GM12878 (cell line): ENCODE results near the gene PSME3IP1. TPM values are rescaled to one million over a fixed set of nuclear protein-coding genes. Genes with fewer than 3 reads are reported as not detected.

Experiments
- ATAC-seq: fragments of 200-7000 bp; cut with Tn5 transposase; 3 replicates; pipeline ENCODE4 v1.9.1; 2020; ENCODE audit warnings: mild to moderate bottlenecking, moderate library complexity
- BruUV-seq: library from RNA; stranded (reverse); fragments of 400-500 nt; replicated peaks from 2 replicates; lab custom pipeline; 2021; lab: Mats Ljungman, UMichigan
- CTCF ChIA-PET: fragments of 300-600 bp; sonication (Branson Sonifier 250); formaldehyde crosslinking; extraction: SDS; loops from one replicate; lab custom pipeline; 2021; ENCODE audit warnings: inconsistent platforms; lab: Yijun Ruan, JAX
- POLR2A ChIA-PET: fragments of 350-600 bp; formaldehyde crosslinking; extraction: SDS; loops from one replicate; lab custom pipeline; 2021; ENCODE audit warnings: inconsistent platforms; lab: Charles Lee
- RAD21 ChIA-PET: fragments of 300-600 bp; sonication (Branson Sonifier 250); formaldehyde crosslinking; loops from one replicate; lab custom pipeline; 2023; ENCODE audit warnings: antibody characterized with exemption; ENCODE audit not compliant: unreplicated experiment; lab: Charles Lee
- SMC1A ChIA-PET: fragments of 300-600 bp; sonication (Branson Sonifier 250); formaldehyde crosslinking; loops from one replicate; lab custom pipeline; 2023; ENCODE audit not compliant: unreplicated experiment, uncharacterized antibody; lab: Charles Lee
- DNase-seq: peaks from one replicate; pipeline ENCODE4 v3.0.0-alpha.2; 2011; ENCODE audit warnings: low read depth, low spot score
- FAIRE-seq: peaks from 3 replicates; lab custom pipeline; 2011; peaks lifted over from hg19 to GRCh38; lab: Jason Lieb, UNC
- H2AFZ ChIP-seq: 2 replicates; pipeline ENCODE4 v1.6.0; 2011; ENCODE audit warnings: low read depth, low read length, control low read depth; ENCODE audit not compliant: control insufficient read depth
- H3K27ac ChIP-seq: 2 replicates; pipeline ENCODE4 v1.5.1; 2011; ENCODE audit warnings: control low read depth; ENCODE audit not compliant: control insufficient read depth, insufficient read depth
- H3K27me3 ChIP-seq, 2 experiments: replicated peaks in 1 of 2; 2 replicates each; pipeline versions ENCODE4 v1.6.0 to v1.6.1; 2011; ENCODE audit warnings: low read length in 1 of 2; ENCODE audit not compliant: control insufficient read depth in 2 of 2, insufficient read depth in 2 of 2
- H3K36me3 ChIP-seq, 2 experiments: 2 replicates each; pipeline ENCODE4 v1.5.1; 2011; ENCODE audit warnings: low read length in 1 of 2; ENCODE audit not compliant: control insufficient read depth in 2 of 2, insufficient read depth in 2 of 2
- H3K4me1 ChIP-seq: 2 replicates; pipeline ENCODE4 v1.6.1; 2011; ENCODE audit warnings: mild to moderate bottlenecking, low read length, moderate library complexity, mixed read lengths; ENCODE audit not compliant: control insufficient read depth, insufficient read depth
- H3K4me2 ChIP-seq: 2 replicates; pipeline ENCODE4 v1.6.0; 2011; ENCODE audit warnings: control low read depth; ENCODE audit not compliant: control insufficient read depth, insufficient read depth
- H3K4me3 ChIP-seq: fragments of 200-600 bp; sonication (generic); 2 replicates; pipeline ENCODE4 v1.5.1; 2016
- H3K79me2 ChIP-seq: 2 replicates; pipeline ENCODE4 v1.6.0; 2011; ENCODE audit warnings: low read length; ENCODE audit not compliant: control insufficient read depth, insufficient read depth
- H3K9ac ChIP-seq: 2 replicates; pipeline ENCODE4 v1.8.0; 2011; ENCODE audit warnings: low read length, control low read depth, mixed read lengths; ENCODE audit not compliant: control insufficient read depth, insufficient read depth
- H3K9me3 ChIP-seq: replicated peaks from 3 replicates; pipeline ENCODE4 v1.5.1; 2011; ENCODE audit warnings: mild to moderate bottlenecking, low read length; ENCODE audit not compliant: control insufficient read depth, insufficient read depth
- H4K20me1 ChIP-seq: 2 replicates; pipeline ENCODE4 v1.6.0; 2011; ENCODE audit not compliant: control insufficient read depth, insufficient read depth
- CREM ChIP-seq: IDR thresholded peaks from 2 replicates; pipeline ENCODE4 v1.6.1; 2014; ENCODE audit warnings: antibody characterized with exemption, low read depth
- ESRRA ChIP-seq: IDR thresholded peaks from 2 replicates; pipeline ENCODE4 v1.6.1; 2012; ENCODE audit warnings: mild to moderate bottlenecking, low read length, improper control_type of control experiment
- HDAC6 ChIP-seq: fragments of 200-600 bp; sonication (generic); IDR thresholded peaks from one replicate; pipeline ENCODE4 v1.8.0; 2017; ENCODE audit warnings: antibody characterized with exemption; ENCODE audit not compliant: unreplicated experiment
- IKZF1 ChIP-seq: fragments of 450-650 bp; conservative IDR thresholded peaks from 2 replicates; pipeline ENCODE4 v1.6.1; 2017; ENCODE audit warnings: antibody characterized with exemption, mild to moderate bottlenecking
- IKZF2 ChIP-seq, 2 experiments: fragments of 450-650 bp; IDR thresholded peaks; 2 replicates each; pipeline ENCODE4 v1.6.1; 2017; ENCODE audit warnings: mild to moderate bottlenecking in 2 of 2, moderate library complexity in 2 of 2
- MYC ChIP-seq: IDR thresholded peaks from 2 replicates; pipeline ENCODE4 v1.6.1; 2011; ENCODE audit warnings: mild to moderate bottlenecking, low read length, moderate library complexity, inconsistent platforms; ENCODE audit not compliant: insufficient read depth, insufficient replicate concordance, insufficient read length, severe bottlenecking
- RAD21 ChIP-seq: IDR thresholded peaks from 2 replicates; pipeline ENCODE4 v1.6.1; 2011; ENCODE audit warnings: mild to moderate bottlenecking, low read depth, low read length, moderate library complexity; ENCODE audit not compliant: insufficient read depth
- WGBS: methylation state at CpG from one replicate; pipeline ENCODE4 v1.1.6; 2016; ENCODE audit warnings: low lambda C conversion rate; ENCODE audit not compliant: insufficient replicate concordance, insufficient coverage; ENCODE audit errors: missing lambda C conversion rate; 5-methylcytosine and 5-hydroxymethylcytosine counted together
- in situ Hi-C: fragments of 300-500 bp; cut with MboI; formaldehyde crosslinking; loops from 9 replicates; pipeline ENCODE4 v1.14.3; 2018; ENCODE audit warnings: mixed read lengths
- intact Hi-C: fragments of 100-400 bp; cut with micrococcal nuclease; formaldehyde crosslinking; loops from one replicate; pipeline ENCODE4 v1.14.2; 2022; ENCODE audit not compliant: unreplicated experiment
- polyA plus RNA-seq, 11 experiments: library from polyadenylated mRNA; depleted of rRNA in 4 of 11; unstranded in 6 of 11; stranded (reverse) in 5 of 11; fragments of >200 nt; fragmentation: Nextera tagmentation in 4 of 11; fragmentation: Illumina TruSeq in 1 of 11; extraction: Ambion mirVana in 4 of 11; extraction: Trizol in 1 of 11; gene quantifications; 1 replicate in 1 of 11; 2 replicates in 10 of 11; pipeline versions ENCODE4 v1.2.1 to v1.2.3, GENCODE V29; 2011 to 2016; ENCODE audit warnings: inconsistent platforms in 2 of 11, missing spikeins in 2 of 11, low read depth in 1 of 11
- total RNA-seq, 4 experiments: library from RNA; depleted of rRNA in 3 of 4; stranded (reverse); fragments of >200 nt in 3 of 4; fragmentation: Illumina TruSeq in 1 of 4; extraction: Trizol in 1 of 4; gene quantifications; 2 replicates each; pipeline versions ENCODE4 v1.2.1 to v1.2.3, GENCODE V29; 2013 to 2021

The PSME3IP1 gene
- total and polyA plus RNA-seq, 10 of the 15 experiments (the other 5 are each of a cell fraction or from before 2014, with no cell fraction given), result 67.9 to 174 (median 111) TPM

DNA sequence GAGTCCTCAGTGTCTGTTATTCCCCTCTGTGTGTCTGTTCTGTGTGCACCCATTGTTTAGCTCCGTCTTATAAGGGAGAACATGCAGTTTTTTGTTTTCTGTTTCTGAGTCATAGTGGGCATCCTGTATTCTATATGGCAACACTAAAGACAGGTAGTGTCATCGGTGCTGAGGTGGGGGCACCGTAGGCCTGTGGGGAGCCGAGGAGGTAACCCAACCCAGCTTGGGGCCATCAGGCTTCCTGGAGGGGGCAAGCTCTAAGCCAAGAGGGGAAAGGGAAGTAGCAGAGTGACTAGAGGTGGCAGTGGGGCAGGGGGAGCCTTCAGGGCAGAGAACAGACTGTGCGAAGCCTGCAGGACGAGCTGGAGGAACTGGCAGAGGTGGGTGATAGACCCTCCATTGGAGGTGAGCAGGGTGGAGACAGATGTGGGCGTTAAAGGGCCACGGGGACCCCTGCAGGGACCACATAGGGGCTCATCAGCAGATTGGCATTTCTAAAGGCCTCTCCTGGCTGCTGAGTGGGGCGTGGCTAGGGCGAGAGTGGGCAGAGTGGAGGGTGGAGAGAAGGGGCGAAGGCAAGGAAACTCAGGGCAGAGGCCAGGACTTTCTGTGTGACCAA lies 57.0 kb downstream of the PSME3IP1 start (continued):
- peak; percentile 25; the same call in 1 of the 2 replicates for TF ChIP-seq CREM
- TF ChIP-seq HDAC6, result no peak
- TF ChIP-seq RAD21, result no peak
- TF ChIP-seq ESRRA, result no peak

DNA sequence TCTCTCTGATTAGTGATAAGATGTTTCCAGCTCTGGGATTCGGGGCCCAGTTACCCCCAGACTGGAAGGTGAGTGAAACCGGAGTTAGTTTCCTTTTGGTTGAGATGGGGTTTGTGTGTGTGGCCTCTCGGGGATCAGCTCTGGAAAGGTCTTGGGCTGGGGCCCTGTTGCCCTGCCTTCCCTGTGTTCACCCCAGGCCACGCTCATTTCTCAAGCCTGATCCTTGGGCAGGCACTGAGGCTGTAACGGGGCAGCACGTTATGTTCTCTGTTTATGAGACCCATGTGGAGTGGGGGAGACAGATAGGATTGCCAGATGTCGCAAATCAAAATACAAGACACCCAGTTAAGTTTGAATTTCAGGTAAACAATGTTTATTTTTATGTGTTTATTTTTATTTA lies 58.0 kb downstream of the PSME3IP1 start:
- Histone ChIP-seq H3K4me3 (no peak overlapping the region), H3K27me3 (no peaks in the 10 kb centered on the region), H3K4me2 (no peak overlapping the region), H2AFZ (no peak overlapping the region; the same call in 1 of the 2 replicates), H3K9ac (no peak overlapping the region), H4K20me1 (no peaks in the 10 kb centered on the region), H3K27ac (peak overlapping the region; percentile 46; the same call in 1 of the 2 replicates), H3K9me3 (no peaks in the 10 kb centered on the region), H3K4me1 (peaks cover 31% of the 10 kb centered on the region), H3K79me2 (no peaks in the 10 kb centered on the region), H3K36me3 (no peaks in the 10 kb centered on the region)
- CTCF ChIA-PET, result interaction anchor here (0.9 to 1.3 kb wide), 4 partner anchors 9 to 34 kb away, joined by 3 to 6 read pairs (median 4); no protein-coding TSS in a partner anchor
- TF ChIP-seq MYC (no peak), IKZF1 (0 out of 2 replicates have a peak, but pooled peaks have one; percentile 4), IKZF2 (IDR thresholded peaks at IDR 0.05) (0 out of 4 replicates have a peak, but pooled peaks of 1 of the 2 experiments have one; percentile 15)
- FAIRE-seq (no peak), ATAC-seq (peak; percentile 25), DNase-seq (no peak)
- 63% methylated on average over 7 of the region's 7 CpGs for WGBS
- SMC1A ChIA-PET, result interaction anchor here (1.1 to 1.9 kb wide), 6 partner anchors 14 to 172 kb away, joined by 3 to 10 read pairs (median 4); partner anchors contain the start of gene CPNE2
- intact Hi-C loops, result loop anchor here (5.0 kb wide), 1 partner anchor 39 kb away; no protein-coding TSS in a partner anchor
- BruUV-seq, result no TSS peak
- in situ Hi-C loops, result no loop called here
- RAD21 ChIA-PET, result interaction anchor here (1.2 to 2.7 kb wide), 4 partner anchors 13 to 43 kb away, joined by 4 to 6 read pairs (median 5); partner anchors contain the start of gene CPNE2
- POLR2A ChIA-PET, result interaction anchor here (0.5 to 1.3 kb wide), 5 partner anchors 14 to 25 kb away, joined by 3 to 4 read pairs (median 3); no protein-coding TSS in a partner anchor
